HG02885 (cell line): Measurements from ENCODE around the gene CELF4.

Source experiments
- ATAC-seq: cut with Tn5 transposase; IDR thresholded peaks from one replicate; pipeline ENCODE4 v1.9.1; 2021; ENCODE audit warnings: mild to moderate bottlenecking; ENCODE audit not compliant: unreplicated experiment, poor library complexity

The CELF4 gene

DNA sequence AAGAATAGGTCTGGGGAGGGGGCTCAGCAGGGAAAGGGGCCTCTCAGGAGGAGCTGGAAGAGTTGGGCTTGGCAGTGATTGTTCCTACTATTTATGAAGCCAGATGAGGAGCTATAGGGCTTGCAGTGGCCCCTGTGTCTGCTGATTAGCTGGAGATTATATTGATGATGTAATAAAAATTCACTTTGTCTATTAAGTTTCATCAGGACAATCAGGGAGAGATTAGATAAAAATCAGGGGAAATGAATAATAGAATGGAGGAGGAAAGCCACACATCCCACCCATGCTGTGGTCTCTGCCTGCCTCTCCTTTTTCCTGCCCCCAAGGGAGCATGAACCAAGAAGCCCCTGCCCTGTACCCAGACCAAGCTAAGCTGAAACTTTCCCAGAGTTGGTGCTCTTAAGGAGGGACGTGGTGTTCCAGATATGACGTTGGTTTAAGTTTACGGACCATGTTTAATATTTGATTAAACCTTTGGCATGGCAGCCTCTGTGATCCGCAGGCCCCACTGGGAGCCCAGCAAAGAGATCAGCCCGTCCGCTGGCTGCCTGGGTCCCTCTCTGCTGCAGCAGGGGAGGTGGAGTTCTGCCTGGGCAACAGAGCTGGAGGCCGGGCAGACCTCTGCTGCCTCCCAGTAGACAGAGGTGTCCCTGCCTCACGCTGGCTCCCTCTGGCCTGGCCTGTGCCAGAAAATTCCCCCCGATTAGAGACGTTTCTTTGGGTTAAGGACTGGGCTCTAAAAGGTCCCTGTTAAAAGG is 15.3 kb downstream of the CELF4 start:
- no peak for ATAC-seq

DNA sequence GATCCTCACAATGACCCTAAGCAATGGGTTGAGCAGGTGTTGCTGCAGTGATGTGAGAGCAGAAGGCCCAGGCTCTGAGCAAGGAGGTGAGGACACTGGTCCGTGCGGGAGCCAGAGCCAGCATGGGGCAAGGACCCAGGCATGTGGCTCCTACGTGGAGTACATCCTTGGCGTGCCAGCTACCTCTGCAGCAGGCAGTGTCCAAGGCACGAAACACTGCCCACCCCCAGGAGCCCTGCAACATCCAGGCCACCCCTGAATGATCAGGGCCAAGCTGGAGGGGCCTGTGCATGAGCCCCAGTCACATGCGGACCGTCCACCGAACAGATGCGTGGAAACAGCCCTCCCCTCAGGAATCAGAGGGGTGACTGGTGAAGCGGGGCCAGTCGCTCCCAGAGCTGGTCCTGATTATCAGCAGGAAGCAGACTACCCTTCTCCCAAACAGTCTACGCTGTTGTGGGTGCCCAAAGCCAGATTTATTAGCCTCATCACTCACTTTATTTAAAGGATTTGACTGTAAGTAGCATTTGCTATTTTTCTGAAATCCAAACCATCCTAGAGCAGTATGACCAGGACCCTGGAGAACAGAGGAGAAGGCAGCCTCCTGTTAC is 16.8 kb downstream of the CELF4 start:
- ATAC-seq = no peak

GRCh38 chr18:37547196-37547827 is 18.3 kb downstream of the CELF4 start:
- ATAC-seq = no peak

GRCh38 chr18:37546651-37547050 is 18.9 kb downstream of the CELF4 start:
- ATAC-seq = no peak

- ATAC-seq = no peak
Observed at GRCh38 chr18:37546272-37546537, 19.4 kb downstream of the CELF4 start.

- no peak for ATAC-seq
Observed at GRCh38 chr18:37545461-37546271, 19.9 kb downstream of the CELF4 start.

GRCh38 chr18:37544713-37545112 is 20.9 kb downstream of the CELF4 start:
- ATAC-seq = no peak

- no peak for ATAC-seq
Observed at GRCh38 chr18:37544217-37544616, 21.4 kb downstream of the CELF4 start.

DNA sequence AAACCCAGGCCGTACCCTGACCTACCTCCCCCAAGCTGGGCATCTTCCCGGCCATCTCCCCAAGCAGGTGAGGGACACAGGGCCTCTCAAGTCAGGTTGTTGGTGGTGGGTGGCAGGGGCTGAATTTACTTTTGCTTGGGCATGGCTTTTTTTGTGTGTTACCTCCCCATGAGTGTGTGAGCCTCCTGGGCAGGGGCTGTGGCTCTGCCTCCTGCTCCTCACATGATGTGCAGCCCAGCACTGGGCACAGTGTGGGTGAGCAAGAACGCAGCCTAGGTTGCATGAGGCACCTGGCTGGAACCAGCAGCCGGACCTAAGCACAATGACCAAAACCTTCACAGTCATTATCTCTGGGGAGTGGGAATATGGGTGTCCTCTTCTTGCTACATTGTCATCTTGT is 22.3 kb downstream of the CELF4 start:
- no peak for ATAC-seq

DNA sequence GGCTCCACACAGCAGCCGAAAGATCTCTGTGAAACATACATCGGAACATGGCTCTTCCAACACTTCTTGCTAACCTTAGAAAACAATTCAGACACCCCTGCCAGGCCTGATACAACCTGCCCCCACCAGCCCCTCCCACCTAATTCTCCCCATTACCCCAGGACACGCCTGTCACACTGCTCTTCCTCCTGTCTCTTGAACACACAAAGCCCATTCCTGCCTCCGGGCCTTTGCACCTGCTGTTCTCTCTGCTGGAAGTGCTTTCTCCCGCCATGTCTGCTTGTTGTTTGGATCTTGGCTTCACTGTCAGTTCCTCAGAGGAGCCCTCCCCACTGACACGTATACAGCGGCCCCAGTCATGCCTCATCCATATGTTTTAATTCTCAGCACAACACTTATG is 24.1 kb downstream of the CELF4 start:
- no peak for ATAC-seq

GRCh38 chr18:37540424-37541138 is 25.0 kb downstream of the CELF4 start:
- no peak for ATAC-seq

GRCh38 chr18:37539236-37539635 is 26.4 kb downstream of the CELF4 start:
- ATAC-seq = no peak

DNA sequence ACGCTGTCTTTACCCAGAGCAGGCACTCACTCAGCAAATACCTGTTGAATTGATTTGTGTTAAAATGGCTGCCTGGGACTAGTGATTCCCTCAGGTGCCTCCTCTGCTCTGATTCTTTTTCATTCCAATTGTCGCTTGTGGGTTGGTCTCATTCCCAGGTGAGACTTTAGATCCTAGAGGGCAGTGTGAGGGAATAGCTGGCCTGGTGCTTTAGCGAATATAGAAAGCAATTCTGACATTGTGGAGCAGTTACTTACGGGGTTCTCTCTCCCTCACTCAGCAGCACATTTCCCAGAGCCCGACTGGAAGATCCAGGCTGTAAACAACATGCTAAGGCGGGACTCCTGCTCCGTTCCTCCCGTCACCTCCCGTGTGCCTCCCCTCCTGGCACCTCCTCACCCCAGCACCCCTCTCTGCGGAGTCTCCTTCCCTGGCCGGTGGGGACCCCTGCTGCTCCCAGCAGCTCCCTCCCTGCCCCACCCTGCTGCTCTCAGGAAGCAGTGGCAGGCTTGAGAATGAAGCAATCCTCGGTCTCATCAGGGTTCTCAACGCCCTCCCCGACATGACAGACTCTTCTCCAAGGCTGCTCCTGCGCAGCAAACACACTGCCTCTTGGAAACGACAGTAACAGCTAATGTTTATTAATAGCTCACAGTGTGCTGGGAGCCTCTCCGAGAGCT is 26.9 kb downstream of the CELF4 start:
- no peak for ATAC-seq

- peak; percentile 90 for ATAC-seq
Observed at GRCh38 chr18:37537868-37538525, 27.6 kb downstream of the CELF4 start.

GRCh38 chr18:37536656-37537055 is 28.9 kb downstream of the CELF4 start:
- ATAC-seq = no peak

GRCh38 chr18:37535968-37536367 is 29.6 kb downstream of the CELF4 start:
- no peak for ATAC-seq

DNA sequence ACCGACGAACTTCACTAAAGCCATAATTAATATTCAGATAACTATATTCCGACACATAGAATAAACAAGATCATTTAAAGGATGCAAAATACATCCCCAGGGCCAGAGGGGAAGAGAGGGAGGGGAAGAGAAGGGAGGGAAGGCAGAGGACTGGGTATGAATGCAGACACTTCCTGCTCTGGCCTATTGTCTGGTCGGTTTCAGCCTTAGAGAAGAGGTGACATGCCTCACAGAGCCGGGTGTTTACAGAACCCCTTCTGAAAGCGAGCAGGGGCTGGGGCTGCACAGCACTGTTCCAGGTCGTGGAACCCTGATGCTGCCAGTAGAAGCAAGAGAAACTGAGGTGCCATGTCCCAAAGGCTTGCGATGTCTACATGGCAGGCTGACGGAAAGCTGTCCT is 31.0 kb downstream of the CELF4 start:
- ATAC-seq = no peak

- ATAC-seq = no peak
Observed at GRCh38 chr18:37533647-37534584, 31.7 kb downstream of the CELF4 start.
